Loucy (cell line): ENCODE measurements around the gene LCT.

Experiments used
- CTCF ChIP-seq: fragments of 200-600 bp; sonication (generic); conservative IDR thresholded peaks from 2 replicates; pipeline ENCODE4 v1.5.1; 2014; ENCODE audit warnings: mild to moderate bottlenecking, antibody characterized with exemption, low read length
- EZH2phosphoT487 ChIP-seq: fragments of 200-600 bp; IDR thresholded peaks from 2 replicates; pipeline ENCODE4 v1.6.1; 2018; ENCODE audit warnings: antibody characterized with exemption, mild to moderate bottlenecking, moderate library complexity, borderline replicate concordance

- TF ChIP-seq CTCF (no peak), EZH2phosphoT487 (no peak)
These were observed 8.3 kb upstream of the LCT start for GRCh38 chr2:135845257-135845656.
